ENCODE results near the gene EXPH5.

GRCh38 chr11:108591893-108592292 is 1.7 kb downstream of the EXPH5 start:
- TF ChIP-seq CTCF (IDR thresholded peaks at IDR 0.05) = no peak
- TF ChIP-seq POLR2A (IDR thresholded peaks at IDR 0.05) = no peak

Measured in uterus (tissue), 2 donors.